Spleen (tissue), 11 donors: ENCODE data around the gene CCDC83. TPM values are rescaled to one million over a fixed set of nuclear protein-coding genes. Genes with fewer than 3 reads are reported as not detected.

Experiments
- DNase-seq: peaks from one replicate; pipeline ENCODE4 v3.0.0-alpha.2; 2020
- H3K27ac ChIP-seq, 8 donors: fragments of 200-600 bp; sonication (generic) in 7 of 8; 1 replicate in 4 of 8; 2 replicates in 4 of 8; pipeline versions ENCODE4 v1.5.0 to v1.8.0; 2016 to 2021; ENCODE audit warnings: inconsistent platforms in 4 of 8, mild to moderate bottlenecking in 4 of 8, moderate library complexity in 1 of 8
- H3K27me3 ChIP-seq, 7 donors: fragments of 200-600 bp; sonication (generic) in 6 of 7; replicated peaks in 1 of 7; 1 replicate in 4 of 7; 2 replicates in 3 of 7; pipeline versions ENCODE4 v1.5.0 to v1.8.0; 2016 to 2021; ENCODE audit warnings: inconsistent platforms in 3 of 7, mild to moderate bottlenecking in 1 of 7
- H3K36me3 ChIP-seq, 6 donors: fragments of 200-600 bp; sonication (generic) in 5 of 6; 1 replicate in 4 of 6; 2 replicates in 2 of 6; pipeline versions ENCODE4 v1.5.0 to v1.8.0; 2016 to 2021; ENCODE audit warnings: inconsistent platforms in 2 of 6
- H3K4me1 ChIP-seq, 6 donors: fragments of 200-600 bp; sonication (generic) in 5 of 6; 1 replicate in 3 of 6; 2 replicates in 3 of 6; pipeline versions ENCODE4 v1.5.0 to v1.8.0; 2016 to 2021; ENCODE audit warnings: inconsistent platforms in 3 of 6
- H3K4me3 ChIP-seq, 8 donors: fragments of 200-600 bp; sonication (generic) in 7 of 8; 1 replicate in 4 of 8; 2 replicates in 4 of 8; pipeline versions ENCODE4 v1.5.0 to v1.8.0; 2016 to 2021; ENCODE audit warnings: inconsistent platforms in 4 of 8, mild to moderate bottlenecking in 4 of 8, moderate library complexity in 2 of 8
- H3K9me3 ChIP-seq, 8 donors: fragments of 200-600 bp; sonication (generic) in 7 of 8; 1 replicate in 4 of 8; 2 replicates in 4 of 8; pipeline versions ENCODE4 v1.5.0 to v1.8.0; 2016 to 2021; ENCODE audit warnings: inconsistent platforms in 4 of 8
- CTCF ChIP-seq, 11 experiments: fragments of 200-600 bp in 7 of 11; fragments of 450-650 bp in 4 of 11; sonication (generic) in 4 of 11; IDR thresholded peaks in 8 of 11; conservative IDR thresholded peaks in 3 of 11; 1 replicate in 7 of 11; 2 replicates in 4 of 11; pipeline versions ENCODE4 v1.4.0 to v1.8.0; 2016 to 2021; ENCODE audit warnings: antibody characterized with exemption in 11 of 11, inconsistent platforms in 4 of 11, mild to moderate bottlenecking in 1 of 11
- POLR2A ChIP-seq, 3 donors: fragments of 450-650 bp; IDR thresholded peaks; one replicate each; pipeline ENCODE4 v1.5.1; 2017; ENCODE audit warnings: antibody characterized with exemption in 3 of 3, mild to moderate bottlenecking in 1 of 3
- POLR2AphosphoS5 ChIP-seq, 3 donors: sonication (generic); formaldehyde crosslinking; IDR thresholded peaks; one replicate each; pipeline ENCODE4 v1.5.1; 2017; ENCODE audit warnings: antibody characterized with exemption in 3 of 3
- WGBS, 5 donors: extraction: QIAGEN DNeasy Blood & Tissue Kit in 3 of 5; methylation state at CpG; one replicate each; pipeline versions ENCODE4 v1.1.5 to v1.1.7; 2013 to 2018; 5-methylcytosine and 5-hydroxymethylcytosine counted together
- intact Hi-C: fragments of 100-400 bp; cut with DNase I; formaldehyde crosslinking; loops from one replicate; pipeline ENCODE4 v1.15.0; 2023; ENCODE audit warnings: low total_unique reads
- polyA plus RNA-seq, 3 donors: library from polyadenylated mRNA; stranded (reverse); fragments of 200-250 nt; gene quantifications; one replicate each; pipeline ENCODE4 v1.2.1, GENCODE V29; 2013
- total RNA-seq, 7 donors: library from RNA; depleted of rRNA in 3 of 7; stranded (reverse); fragments of >200 nt in 3 of 7; fragmentation: NEBNext Ultra II Directional in 4 of 7; extraction: Animal tissue kit (Norgen Biotek cat#: 25700) in 4 of 7; gene quantifications; one replicate each; pipeline versions ENCODE4 v1.1.0 to v1.2.1, GENCODE V29; 2016 to 2021
- donor health status: healthy with polysubstance abuse.
- donor health status: DM: no; HTN: no; CAD: no; lungs with moderate emphysema.
- donor health status: DM: no; HTN: no; CAD: no.
- donor health status: Bipolar disorder and iron deficiency.
- donor health status: healthy.
- donor health status: DM: no; HTN: no; CAD: no.
- donor health status: DM: yes; HTN: yes; CAD: no.

The CCDC83 gene
- total and polyA plus RNA-seq, 10 donors: not detected

- Histone ChIP-seq H3K4me1 (no peaks in the 10 kb centered on the region), H3K27me3 (no peaks in the 10 kb centered on the region), H3K4me3 (no peak overlapping the region), H3K36me3 (no peaks in the 10 kb centered on the region), H3K9me3 (no peaks in the 10 kb centered on the region), H3K27ac (no peak overlapping the region)
- WGBS, 5 donors: 55 to 81% (median 60%) methylated on average over 3 of the region's 3 CpGs
- no peak for TF ChIP-seq POLR2AphosphoS5 (IDR thresholded peaks at IDR 0.05)
- no peak for TF ChIP-seq CTCF (IDR thresholded peaks at IDR 0.05 in 8 of 11, conservative IDR thresholded peaks at IDR 0.05 in 3 of 11)
- TF ChIP-seq POLR2A (IDR thresholded peaks at IDR 0.05): no peak
- intact Hi-C loops: loop anchor here (5.0 kb wide), 1 partner anchor 345 kb away; no protein-coding TSS in a partner anchor
- no peak for DNase-seq
Observed at GRCh38 chr11:85867751-85868150, 12.6 kb downstream of the CCDC83 start.

- H3K27ac ChIP-seq: no peak overlapping the region
- DNase-seq: no peak
- no peaks in the 10 kb centered on the region for H3K9me3 ChIP-seq
- TF ChIP-seq POLR2A (IDR thresholded peaks at IDR 0.05) (no peak), POLR2AphosphoS5 (IDR thresholded peaks at IDR 0.05) (no peak), CTCF (IDR thresholded peaks at IDR 0.05 in 8 of 11, conservative IDR thresholded peaks at IDR 0.05 in 3 of 11) (no peak)
- no peak overlapping the region for H3K4me3 ChIP-seq
- H3K27me3 ChIP-seq: no peaks in the 10 kb centered on the region
- no peaks in the 10 kb centered on the region for H3K4me1 ChIP-seq
- H3K36me3 ChIP-seq: no peaks in the 10 kb centered on the region
- 86 to 92% (median 90%) methylated on average over 2 of the region's 2 CpGs for WGBS, 5 donors
- intact Hi-C loops: loop anchor here (5.0 kb wide), 1 partner anchor 343 kb away; no protein-coding TSS in a partner anchor
Observed at GRCh38 chr11:85869781-85870180, 14.6 kb downstream of the CCDC83 start.

GRCh38 chr11:85874265-85874664, 19.1 kb downstream of the CCDC83 start:
- Histone ChIP-seq H3K27me3 (no peaks in the 10 kb centered on the region), H3K4me3 (no peak overlapping the region), H3K27ac (no peak overlapping the region), H3K4me1 (no peaks in the 10 kb centered on the region), H3K9me3 (no peaks in the 10 kb centered on the region), H3K36me3 (no peaks in the 10 kb centered on the region)
- DNase-seq: no peak
- intact Hi-C loops: no loop called here
- WGBS, 5 donors: 74 to 88% (median 81%) methylated on average over 1 of the region's 1 CpG
- TF ChIP-seq POLR2AphosphoS5 (IDR thresholded peaks at IDR 0.05): no peak
- TF ChIP-seq POLR2A (IDR thresholded peaks at IDR 0.05): no peak
- TF ChIP-seq CTCF (IDR thresholded peaks at IDR 0.05 in 8 of 11, conservative IDR thresholded peaks at IDR 0.05 in 3 of 11): no peak

- Histone ChIP-seq H3K9me3 (no peaks in the 10 kb centered on the region), H3K4me3 (no peak overlapping the region), H3K27me3 (no peaks in the 10 kb centered on the region), H3K27ac (no peak overlapping the region), H3K4me1 (no peaks in the 10 kb centered on the region), H3K36me3 (no peaks in the 10 kb centered on the region)
- 40 to 93% (median 85%) methylated on average over 1 of the region's 1 CpG for WGBS, 5 donors
- no peak for DNase-seq
- intact Hi-C loops: no loop called here
- no peak for TF ChIP-seq CTCF (IDR thresholded peaks at IDR 0.05 in 8 of 11, conservative IDR thresholded peaks at IDR 0.05 in 3 of 11)
- TF ChIP-seq POLR2AphosphoS5 (IDR thresholded peaks at IDR 0.05): no peak
- TF ChIP-seq POLR2A (IDR thresholded peaks at IDR 0.05): no peak
Observed at GRCh38 chr11:85875505-85875904, 20.3 kb downstream of the CCDC83 start.
